Measurements from ENCODE around the gene RPS15. TPM values are rescaled to one million over a fixed set of nuclear protein-coding genes. Genes with fewer than 3 reads are reported as not detected.

The RPS15 gene
- total RNA-seq, 2 experiments from 2014 or later: 1,438 to 1,457 TPM

DNA sequence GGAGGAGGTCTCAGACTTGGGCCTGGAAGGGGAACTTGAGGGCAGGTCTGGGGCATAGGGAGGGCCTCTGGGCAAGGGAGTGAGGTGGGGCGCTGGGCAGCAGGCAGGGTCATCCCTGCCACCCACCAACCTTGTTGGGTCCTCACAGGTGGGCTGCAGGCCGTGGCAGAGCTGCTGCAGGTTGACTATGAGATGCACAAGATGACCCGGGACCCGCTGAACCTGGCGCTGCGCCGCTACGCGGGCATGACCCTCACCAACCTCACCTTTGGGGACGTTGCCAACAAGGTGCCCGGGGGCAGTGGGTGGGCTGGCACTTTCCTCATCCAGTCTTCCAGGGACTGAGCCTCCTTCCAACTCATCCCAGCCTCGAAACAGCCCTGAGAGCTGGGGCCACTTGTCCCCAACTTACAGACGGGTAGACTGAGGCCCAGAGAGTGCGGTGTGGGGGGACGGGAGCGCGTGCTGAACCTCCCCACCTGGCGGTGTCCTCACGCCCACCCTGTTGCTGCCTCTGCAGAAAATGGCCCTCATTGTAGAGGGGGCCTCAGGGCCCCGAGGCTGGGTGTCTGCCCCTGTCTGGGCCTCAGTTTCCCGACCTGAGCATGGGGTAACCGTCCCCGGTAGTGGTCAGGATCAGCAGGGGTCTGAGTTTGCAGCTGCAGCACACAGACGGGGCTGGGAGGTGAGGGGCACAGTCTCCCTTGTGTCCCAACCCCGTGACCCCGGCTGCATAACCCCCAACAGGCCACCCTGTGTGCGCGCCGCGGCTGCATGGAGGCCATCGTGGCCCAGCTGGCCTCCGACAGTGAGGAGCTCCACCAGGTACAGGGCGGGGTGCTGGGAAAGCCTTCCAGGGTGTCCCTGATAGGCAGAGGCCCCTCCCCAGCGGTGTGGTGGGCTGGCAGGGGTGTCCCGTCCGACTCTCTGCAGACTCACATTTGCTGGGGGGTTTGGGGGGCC lies 22.1 kb downstream of the RPS15 start:
- Mint-ChIP-seq H3K4me1 (peaks cover 5% of the 10 kb centered on the region), H3K9me3 (no peaks in the 10 kb centered on the region), H3K27me3 (peaks cover 20% of the 10 kb centered on the region), H3K4me3 (no peak overlapping the region), H3K27ac (no peak overlapping the region), H3K36me3 (no peaks in the 10 kb centered on the region)
- POLR2A ChIA-PET: no interaction called here
- DNase-seq: no peak
- no peak for ATAC-seq (ENCODE audit: low read depth)

DNA sequence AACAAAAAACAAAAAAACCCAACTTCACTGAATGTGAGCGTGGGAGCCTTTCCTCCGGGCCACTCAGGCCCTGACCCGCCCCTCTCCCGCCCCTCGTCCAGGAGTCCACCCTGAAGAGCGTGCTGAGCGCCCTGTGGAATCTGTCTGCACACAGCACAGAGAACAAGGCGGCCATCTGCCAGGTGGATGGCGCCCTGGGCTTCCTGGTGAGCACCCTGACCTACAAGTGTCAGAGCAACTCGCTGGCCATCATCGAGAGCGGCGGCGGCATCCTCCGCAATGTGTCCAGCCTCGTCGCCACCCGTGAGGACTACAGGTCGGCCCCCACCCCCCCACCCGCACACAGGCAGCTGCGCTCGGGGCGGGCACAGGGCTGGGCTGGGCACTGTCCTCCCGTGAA lies 23.7 kb downstream of the RPS15 start:
- no peaks in the 10 kb centered on the region for H3K9me3 Mint-ChIP-seq
- POLR2A ChIA-PET: no interaction called here
- no peaks in the 10 kb centered on the region for H3K36me3 Mint-ChIP-seq

DNA sequence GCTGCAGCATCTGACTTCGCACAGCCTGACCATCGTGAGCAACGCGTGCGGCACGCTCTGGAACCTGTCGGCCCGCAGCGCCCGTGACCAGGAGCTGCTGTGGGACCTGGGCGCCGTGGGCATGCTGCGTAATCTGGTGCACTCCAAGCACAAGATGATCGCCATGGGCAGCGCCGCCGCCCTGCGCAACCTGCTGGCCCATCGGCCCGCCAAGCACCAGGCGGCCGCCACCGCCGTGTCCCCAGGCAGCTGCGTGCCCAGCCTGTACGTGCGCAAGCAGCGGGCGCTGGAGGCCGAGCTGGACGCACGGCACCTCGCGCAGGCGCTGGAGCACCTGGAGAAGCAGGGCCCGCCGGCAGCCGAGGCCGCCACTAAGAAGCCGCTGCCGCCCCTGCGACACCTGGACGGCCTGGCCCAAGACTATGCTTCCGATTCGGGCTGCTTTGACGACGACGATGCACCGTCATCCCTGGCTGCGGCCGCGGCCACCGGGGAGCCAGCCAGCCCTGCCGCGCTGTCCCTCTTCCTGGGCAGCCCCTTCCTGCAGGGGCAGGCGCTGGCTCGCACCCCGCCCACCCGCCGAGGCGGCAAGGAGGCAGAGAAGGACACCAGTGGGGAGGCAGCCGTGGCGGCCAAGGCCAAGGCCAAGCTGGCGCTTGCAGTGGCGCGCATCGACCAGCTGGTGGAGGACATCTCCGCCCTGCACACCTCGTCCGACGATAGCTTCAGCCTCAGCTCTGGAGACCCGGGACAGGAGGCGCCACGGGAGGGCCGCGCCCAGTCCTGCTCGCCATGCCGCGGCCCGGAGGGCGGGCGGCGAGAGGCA lies 27.2 kb downstream of the RPS15 start:
- ATAC-seq (ENCODE audit: low read depth): peak; percentile 17
- POLR2A ChIA-PET: interaction anchor here (0.6 to 1.5 kb wide), 2 partner anchors 21 to 27 kb away, joined by 3 to 4 read pairs; no protein-coding TSS in a partner anchor
- no peaks in the 10 kb centered on the region for H3K36me3 Mint-ChIP-seq
- no peaks in the 10 kb centered on the region for H3K9me3 Mint-ChIP-seq
- peaks cover 11% of the 10 kb centered on the region for H3K27me3 Mint-ChIP-seq
- peaks cover 1% of the 10 kb centered on the region for H3K4me1 Mint-ChIP-seq
- DNase-seq: no peak
- no peak overlapping the region for H3K27ac Mint-ChIP-seq
- H3K4me3 Mint-ChIP-seq: no peak overlapping the region

More for the DNA sequence above, 23.7 kb downstream of the RPS15 start:
- Mint-ChIP-seq H3K4me1 (no peaks in the 10 kb centered on the region), H3K27me3 (peaks cover 16% of the 10 kb centered on the region), H3K27ac (no peak overlapping the region), H3K4me3 (no peak overlapping the region)
- DNase-seq: no peak
- no peak for ATAC-seq (ENCODE audit: low read depth)

DNA sequence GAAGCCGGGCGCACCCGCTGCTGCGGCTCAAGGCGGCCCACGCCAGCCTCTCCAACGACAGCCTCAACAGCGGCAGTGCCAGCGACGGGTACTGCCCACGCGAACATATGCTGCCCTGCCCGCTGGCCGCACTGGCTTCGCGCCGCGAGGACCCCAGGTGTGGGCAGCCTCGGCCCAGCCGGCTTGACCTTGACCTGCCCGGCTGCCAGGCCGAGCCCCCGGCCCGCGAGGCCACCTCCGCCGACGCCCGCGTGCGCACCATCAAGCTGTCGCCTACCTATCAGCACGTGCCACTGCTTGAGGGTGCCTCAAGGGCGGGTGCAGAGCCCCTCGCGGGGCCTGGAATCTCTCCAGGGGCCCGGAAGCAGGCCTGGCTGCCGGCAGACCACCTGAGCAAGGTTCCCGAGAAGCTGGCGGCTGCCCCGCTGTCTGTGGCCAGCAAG lies 27.8 kb downstream of the RPS15 start:
- H3K4me3 Mint-ChIP-seq: no peak overlapping the region

DNA sequence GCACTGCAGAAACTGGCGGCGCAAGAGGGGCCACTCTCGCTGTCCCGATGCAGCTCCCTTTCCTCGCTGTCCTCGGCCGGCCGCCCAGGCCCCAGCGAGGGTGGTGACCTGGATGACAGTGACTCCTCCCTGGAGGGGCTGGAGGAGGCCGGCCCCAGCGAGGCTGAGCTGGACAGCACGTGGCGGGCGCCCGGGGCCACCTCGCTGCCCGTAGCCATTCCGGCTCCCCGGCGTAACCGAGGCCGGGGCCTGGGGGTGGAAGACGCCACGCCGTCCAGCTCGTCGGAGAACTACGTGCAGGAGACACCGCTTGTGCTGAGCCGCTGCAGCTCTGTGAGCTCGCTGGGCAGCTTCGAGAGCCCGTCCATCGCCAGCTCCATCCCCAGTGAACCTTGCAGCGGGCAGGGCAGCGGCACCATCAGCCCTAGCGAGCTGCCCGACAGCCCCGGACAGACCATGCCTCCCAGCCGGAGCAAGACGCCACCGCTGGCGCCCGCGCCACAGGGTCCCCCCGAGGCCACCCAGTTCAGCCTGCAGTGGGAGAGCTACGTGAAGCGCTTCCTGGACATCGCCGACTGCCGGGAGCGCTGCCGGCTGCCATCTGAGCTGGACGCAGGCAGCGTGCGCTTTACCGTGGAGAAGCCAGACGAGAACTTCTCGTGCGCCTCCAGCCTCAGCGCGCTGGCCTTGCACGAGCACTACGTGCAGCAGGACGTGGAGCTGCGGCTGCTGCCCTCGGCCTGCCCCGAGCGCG lies 28.4 kb downstream of the RPS15 start:
- H3K4me3 Mint-ChIP-seq: no peak overlapping the region
- ATAC-seq (ENCODE audit: low read depth): no peak
- no peak for DNase-seq
- H3K36me3 Mint-ChIP-seq: no peaks in the 10 kb centered on the region
- H3K4me1 Mint-ChIP-seq: peaks cover 3% of the 10 kb centered on the region
- peaks cover 11% of the 10 kb centered on the region for H3K27me3 Mint-ChIP-seq
- no peak overlapping the region for H3K27ac Mint-ChIP-seq
- POLR2A ChIA-PET: interaction anchor here (1.2 to 1.5 kb wide), 3 partner anchors 9 to 28 kb away, joined by 3 to 4 read pairs (median 3); partner anchors contain the start of gene REEP6
- H3K9me3 Mint-ChIP-seq: no peaks in the 10 kb centered on the region

More for the DNA sequence above, 27.8 kb downstream of the RPS15 start:
- no peak for DNase-seq
- ATAC-seq (ENCODE audit: low read depth): no peak
- Mint-ChIP-seq H3K4me1 (peaks cover 1% of the 10 kb centered on the region), H3K9me3 (no peaks in the 10 kb centered on the region), H3K27me3 (peaks cover 11% of the 10 kb centered on the region), H3K36me3 (no peaks in the 10 kb centered on the region), H3K27ac (no peak overlapping the region)
- POLR2A ChIA-PET: interaction anchor here (1.2 to 1.5 kb wide), 2 partner anchors 9 to 27 kb away, joined by 3 to 4 read pairs; no protein-coding TSS in a partner anchor

DNA sequence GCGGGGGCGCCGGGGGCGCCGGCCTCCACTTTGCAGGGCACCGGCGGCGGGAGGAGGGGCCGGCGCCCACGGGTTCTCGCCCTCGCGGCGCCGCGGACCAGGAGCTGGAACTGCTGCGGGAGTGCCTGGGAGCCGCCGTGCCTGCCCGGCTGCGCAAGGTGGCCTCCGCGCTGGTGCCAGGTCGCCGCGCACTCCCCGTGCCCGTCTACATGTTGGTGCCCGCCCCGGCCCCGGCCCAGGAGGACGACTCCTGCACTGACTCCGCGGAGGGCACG lies 29.0 kb downstream of the RPS15 start:
- DNase-seq (no peak), ATAC-seq (ENCODE audit: low read depth) (no peak)
- peaks cover 3% of the 10 kb centered on the region for H3K4me1 Mint-ChIP-seq
- no peaks in the 10 kb centered on the region for H3K36me3 Mint-ChIP-seq
- H3K4me3 Mint-ChIP-seq: no peak overlapping the region
- POLR2A ChIA-PET: interaction anchor here (1.2 to 1.3 kb wide), 2 partner anchors 8 to 24 kb away, joined by 3 to 4 read pairs; partner anchors contain the start of gene REEP6
- no peaks in the 10 kb centered on the region for H3K9me3 Mint-ChIP-seq
- H3K27me3 Mint-ChIP-seq: peaks cover 15% of the 10 kb centered on the region
- no peak overlapping the region for H3K27ac Mint-ChIP-seq

DNA sequence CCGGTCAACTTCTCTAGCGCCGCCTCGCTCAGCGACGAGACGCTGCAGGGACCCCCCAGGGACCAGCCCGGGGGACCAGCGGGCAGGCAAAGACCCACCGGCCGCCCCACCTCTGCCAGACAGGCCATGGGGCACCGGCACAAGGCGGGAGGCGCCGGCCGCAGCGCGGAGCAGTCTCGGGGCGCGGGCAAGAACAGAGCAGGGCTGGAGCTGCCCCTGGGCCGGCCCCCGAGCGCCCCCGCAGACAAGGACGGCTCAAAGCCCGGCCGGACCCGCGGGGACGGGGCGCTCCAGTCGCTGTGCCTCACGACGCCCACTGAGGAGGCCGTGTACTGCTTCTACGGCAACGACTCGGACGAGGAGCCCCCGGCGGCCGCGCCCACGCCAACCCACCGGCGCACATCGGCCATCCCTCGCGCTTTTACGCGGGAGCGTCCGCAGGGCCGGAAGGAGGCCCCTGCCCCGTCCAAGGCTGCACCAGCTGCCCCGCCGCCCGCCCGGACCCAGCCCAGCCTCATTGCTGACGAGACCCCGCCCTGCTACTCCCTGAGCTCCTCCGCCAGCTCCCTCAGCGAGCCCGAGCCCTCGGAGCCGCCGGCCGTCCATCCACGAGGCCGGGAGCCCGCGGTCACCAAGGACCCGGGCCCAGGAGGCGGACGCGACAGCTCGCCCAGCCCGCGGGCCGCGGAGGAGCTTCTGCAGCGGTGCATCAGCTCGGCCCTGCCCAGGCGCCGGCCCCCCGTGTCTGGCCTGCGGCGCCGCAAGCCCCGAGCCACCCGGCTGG lies 29.5 kb downstream of the RPS15 start:
- Mint-ChIP-seq H3K9me3 (no peaks in the 10 kb centered on the region), H3K27me3 (peaks cover 15% of the 10 kb centered on the region), H3K36me3 (no peaks in the 10 kb centered on the region), H3K27ac (no peak overlapping the region), H3K4me3 (no peak overlapping the region), H3K4me1 (peaks cover 3% of the 10 kb centered on the region)
- DNase-seq: no peak
- POLR2A ChIA-PET: interaction anchor here (1.2 to 1.3 kb wide), 2 partner anchors 8 to 24 kb away, joined by 3 to 4 read pairs; partner anchors contain the start of gene REEP6
- no peak for ATAC-seq (ENCODE audit: low read depth)

DNA sequence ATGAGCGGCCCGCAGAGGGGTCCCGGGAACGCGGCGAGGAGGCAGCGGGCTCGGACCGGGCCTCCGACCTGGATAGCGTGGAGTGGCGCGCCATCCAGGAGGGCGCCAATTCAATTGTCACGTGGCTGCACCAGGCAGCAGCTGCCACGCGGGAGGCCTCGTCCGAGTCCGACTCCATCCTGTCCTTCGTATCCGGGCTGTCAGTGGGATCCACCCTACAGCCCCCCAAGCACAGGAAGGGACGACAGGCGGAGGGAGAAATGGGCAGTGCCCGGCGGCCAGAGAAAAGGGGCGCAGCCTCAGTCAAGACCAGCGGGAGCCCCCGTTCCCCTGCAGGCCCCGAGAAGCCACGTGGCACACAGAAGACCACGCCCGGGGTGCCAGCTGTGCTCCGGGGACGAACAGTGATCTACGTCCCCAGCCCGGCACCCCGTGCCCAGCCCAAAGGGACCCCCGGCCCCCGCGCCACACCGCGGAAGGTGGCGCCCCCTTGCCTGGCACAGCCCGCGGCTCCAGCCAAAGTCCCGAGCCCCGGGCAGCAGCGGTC lies 30.2 kb downstream of the RPS15 start:
- ATAC-seq (ENCODE audit: low read depth): no peak
- no peak overlapping the region for H3K4me3 Mint-ChIP-seq
- no peak overlapping the region for H3K27ac Mint-ChIP-seq
- H3K27me3 Mint-ChIP-seq: peaks cover 15% of the 10 kb centered on the region
- no peaks in the 10 kb centered on the region for H3K36me3 Mint-ChIP-seq
- POLR2A ChIA-PET: interaction anchor here (1.0 to 1.5 kb wide), 3 partner anchors 9 to 24 kb away, joined by 3 to 4 read pairs (median 3); partner anchors contain the start of gene REEP6
- H3K9me3 Mint-ChIP-seq: no peaks in the 10 kb centered on the region
- no peak for DNase-seq
- peaks cover 3% of the 10 kb centered on the region for H3K4me1 Mint-ChIP-seq

DNA sequence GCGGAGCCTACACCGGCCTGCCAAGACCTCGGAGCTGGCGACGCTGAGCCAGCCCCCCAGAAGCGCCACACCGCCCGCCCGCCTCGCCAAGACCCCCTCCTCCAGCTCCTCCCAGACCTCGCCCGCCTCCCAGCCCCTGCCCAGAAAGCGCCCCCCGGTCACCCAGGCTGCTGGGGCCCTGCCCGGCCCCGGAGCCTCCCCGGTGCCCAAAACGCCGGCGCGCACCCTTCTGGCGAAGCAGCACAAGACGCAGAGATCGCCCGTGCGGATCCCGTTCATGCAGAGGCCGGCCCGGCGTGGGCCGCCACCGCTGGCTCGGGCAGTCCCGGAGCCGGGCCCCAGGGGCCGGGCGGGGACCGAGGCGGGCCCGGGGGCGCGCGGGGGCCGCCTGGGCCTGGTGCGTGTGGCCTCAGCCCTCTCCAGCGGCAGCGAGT lies 30.6 kb downstream of the RPS15 start:
- Mint-ChIP-seq H3K27me3 (peaks cover 15% of the 10 kb centered on the region), H3K36me3 (no peaks in the 10 kb centered on the region), H3K9me3 (no peaks in the 10 kb centered on the region), H3K4me1 (peaks cover 3% of the 10 kb centered on the region), H3K4me3 (peak overlapping the region; percentile 22), H3K27ac (no peak overlapping the region)
- POLR2A ChIA-PET: interaction anchor here (1.0 to 1.5 kb wide), 3 partner anchors 9 to 24 kb away, joined by 3 to 4 read pairs (median 3); partner anchors contain the start of gene REEP6
- ATAC-seq (ENCODE audit: low read depth) (no peak), DNase-seq (peak; percentile 62)

DNA sequence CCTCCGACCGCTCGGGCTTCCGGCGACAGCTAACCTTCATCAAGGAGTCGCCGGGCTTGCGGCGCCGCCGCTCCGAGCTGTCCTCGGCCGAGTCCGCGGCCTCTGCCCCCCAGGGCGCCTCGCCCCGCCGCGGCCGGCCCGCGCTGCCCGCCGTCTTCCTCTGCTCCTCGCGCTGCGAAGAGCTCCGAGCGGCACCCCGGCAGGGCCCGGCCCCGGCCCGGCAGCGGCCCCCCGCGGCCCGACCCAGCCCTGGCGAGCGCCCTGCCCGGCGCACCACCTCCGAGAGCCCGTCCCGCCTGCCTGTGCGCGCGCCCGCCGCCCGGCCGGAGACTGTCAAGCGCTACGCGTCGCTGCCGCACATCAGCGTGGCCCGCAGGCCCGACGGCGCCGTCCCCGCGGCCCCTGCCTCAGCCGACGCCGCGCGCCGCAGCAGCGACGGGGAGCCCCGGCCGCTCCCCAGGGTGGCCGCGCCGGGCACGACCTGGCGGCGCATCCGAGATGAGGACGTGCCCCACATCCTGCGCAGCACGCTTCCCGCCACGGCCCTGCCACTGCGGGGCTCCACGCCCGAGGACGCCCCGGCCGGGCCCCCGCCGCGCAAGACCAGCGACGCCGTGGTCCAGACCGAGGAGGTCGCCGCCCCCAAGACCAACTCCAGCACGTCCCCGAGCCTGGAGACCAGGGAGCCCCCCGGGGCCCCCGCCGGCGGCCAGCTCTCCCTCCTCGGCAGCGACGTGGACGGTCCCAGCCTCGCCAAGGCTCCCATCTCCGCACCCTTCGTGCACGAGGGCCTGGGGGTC lies 31.3 kb downstream of the RPS15 start:
- ATAC-seq (ENCODE audit: low read depth) (peak; percentile 23), DNase-seq (peak; percentile 66)
- Mint-ChIP-seq H3K9me3 (no peaks in the 10 kb centered on the region), H3K27ac (no peak overlapping the region), H3K4me1 (peaks cover 3% of the 10 kb centered on the region), H3K4me3 (no peak overlapping the region), H3K27me3 (peaks cover 15% of the 10 kb centered on the region), H3K36me3 (no peaks in the 10 kb centered on the region)
- POLR2A ChIA-PET: interaction anchor here (1.0 to 1.5 kb wide), 3 partner anchors 8 to 25 kb away, joined by 3 to 4 read pairs (median 3); partner anchors contain the start of gene REEP6

DNA sequence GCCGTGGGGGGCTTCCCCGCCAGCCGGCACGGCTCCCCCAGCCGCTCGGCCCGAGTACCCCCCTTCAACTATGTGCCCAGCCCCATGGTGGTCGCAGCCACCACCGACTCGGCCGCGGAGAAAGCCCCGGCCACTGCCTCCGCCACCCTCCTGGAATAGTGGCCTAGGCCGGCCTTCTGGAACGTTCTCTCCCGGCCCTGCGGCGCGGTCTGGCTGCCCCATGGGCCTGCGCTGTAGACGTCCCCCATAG lies 31.8 kb downstream of the RPS15 start:
- ATAC-seq (ENCODE audit: low read depth) (no peak), DNase-seq (no peak)
- Mint-ChIP-seq H3K27me3 (peaks cover 15% of the 10 kb centered on the region), H3K27ac (peak overlapping the region; percentile 77), H3K9me3 (no peaks in the 10 kb centered on the region), H3K4me1 (peaks cover 3% of the 10 kb centered on the region), H3K36me3 (no peaks in the 10 kb centered on the region), H3K4me3 (peak overlapping the region; percentile 61)
- POLR2A ChIA-PET: interaction anchor here (1.0 kb wide), 1 partner anchor 22 kb away, joined by 3 read pairs; no protein-coding TSS in a partner anchor
